HFF-Myc (cell line): ENCODE results near the gene SLC12A3.
"Not testable (repeated sequence)": the region's sequence is repeated elsewhere in the genome, so short reads cannot be mapped to it uniquely, and the experiment has no call there.

Experiments used
- DNase-seq: peaks from one replicate; pipeline ENCODE4 v3.0.0-alpha.2; 2011; ENCODE audit warnings: low read depth; ENCODE audit errors: extremely low read depth
- H3K4me3 ChIP-seq: replicated peaks from 2 replicates; pipeline ENCODE4 v1.5.1; 2011; ENCODE audit warnings: low read depth, mild to moderate bottlenecking, control low read depth, low read length
- TF ChIP-seq, protein P1 (sequence below): IDR thresholded peaks from 2 replicates; pipeline ENCODE4 v1.5.1; 2012; ENCODE audit warnings: mild to moderate bottlenecking, low read depth, low read length, control low read depth; ENCODE audit errors: missing control alignments

Gene SLC12A3

DNA sequence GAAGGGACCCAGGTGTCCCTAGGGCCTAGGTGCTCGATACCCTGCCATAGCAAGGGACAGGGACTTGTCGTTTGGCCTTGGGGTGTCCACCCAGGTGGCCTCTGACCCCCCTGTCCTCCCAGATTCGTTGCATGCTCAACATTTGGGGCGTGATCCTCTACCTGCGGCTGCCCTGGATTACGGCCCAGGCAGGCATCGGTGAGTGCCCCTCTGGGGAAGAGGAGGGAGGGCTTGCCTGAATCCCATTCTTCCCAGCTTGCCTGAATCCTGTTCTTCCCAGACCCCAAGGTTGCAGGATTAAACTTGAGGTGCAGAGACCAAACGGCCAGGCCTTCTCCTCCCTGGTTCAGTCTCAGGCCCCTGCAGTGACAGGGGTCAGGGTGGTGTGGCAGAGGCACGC, 3.2 kb downstream of the SLC12A3 start:
- no peak overlapping the region for H3K4me3 ChIP-seq
- TF ChIP-seq, protein P1, sequence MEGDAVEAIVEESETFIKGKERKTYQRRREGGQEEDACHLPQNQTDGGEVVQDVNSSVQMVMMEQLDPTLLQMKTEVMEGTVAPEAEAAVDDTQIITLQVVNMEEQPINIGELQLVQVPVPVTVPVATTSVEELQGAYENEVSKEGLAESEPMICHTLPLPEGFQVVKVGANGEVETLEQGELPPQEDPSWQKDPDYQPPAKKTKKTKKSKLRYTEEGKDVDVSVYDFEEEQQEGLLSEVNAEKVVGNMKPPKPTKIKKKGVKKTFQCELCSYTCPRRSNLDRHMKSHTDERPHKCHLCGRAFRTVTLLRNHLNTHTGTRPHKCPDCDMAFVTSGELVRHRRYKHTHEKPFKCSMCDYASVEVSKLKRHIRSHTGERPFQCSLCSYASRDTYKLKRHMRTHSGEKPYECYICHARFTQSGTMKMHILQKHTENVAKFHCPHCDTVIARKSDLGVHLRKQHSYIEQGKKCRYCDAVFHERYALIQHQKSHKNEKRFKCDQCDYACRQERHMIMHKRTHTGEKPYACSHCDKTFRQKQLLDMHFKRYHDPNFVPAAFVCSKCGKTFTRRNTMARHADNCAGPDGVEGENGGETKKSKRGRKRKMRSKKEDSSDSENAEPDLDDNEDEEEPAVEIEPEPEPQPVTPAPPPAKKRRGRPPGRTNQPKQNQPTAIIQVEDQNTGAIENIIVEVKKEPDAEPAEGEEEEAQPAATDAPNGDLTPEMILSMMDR: no peak
- no peak for DNase-seq

DNA sequence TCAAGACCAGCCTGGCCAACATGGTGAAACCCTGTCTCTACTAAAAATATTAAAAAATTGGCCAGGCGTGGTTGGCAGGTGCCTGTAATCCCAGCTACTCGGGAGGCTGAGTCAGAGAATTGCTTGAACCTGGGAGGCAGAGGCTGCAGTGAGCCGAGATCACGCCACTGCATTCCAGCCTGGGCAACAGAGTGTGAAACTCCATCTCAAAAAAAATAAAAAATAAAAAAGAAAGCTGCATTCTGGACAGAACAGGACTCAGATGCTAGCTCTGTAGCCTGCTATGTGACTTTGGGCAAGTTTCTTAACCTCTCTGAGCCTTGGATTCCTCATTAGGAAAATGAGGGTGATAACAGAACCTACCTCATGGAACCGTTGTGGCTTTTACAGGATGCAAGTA, 3.8 kb downstream of the SLC12A3 start:
- H3K4me3 ChIP-seq, DNase-seq: not testable (repeated sequence)

DNA sequence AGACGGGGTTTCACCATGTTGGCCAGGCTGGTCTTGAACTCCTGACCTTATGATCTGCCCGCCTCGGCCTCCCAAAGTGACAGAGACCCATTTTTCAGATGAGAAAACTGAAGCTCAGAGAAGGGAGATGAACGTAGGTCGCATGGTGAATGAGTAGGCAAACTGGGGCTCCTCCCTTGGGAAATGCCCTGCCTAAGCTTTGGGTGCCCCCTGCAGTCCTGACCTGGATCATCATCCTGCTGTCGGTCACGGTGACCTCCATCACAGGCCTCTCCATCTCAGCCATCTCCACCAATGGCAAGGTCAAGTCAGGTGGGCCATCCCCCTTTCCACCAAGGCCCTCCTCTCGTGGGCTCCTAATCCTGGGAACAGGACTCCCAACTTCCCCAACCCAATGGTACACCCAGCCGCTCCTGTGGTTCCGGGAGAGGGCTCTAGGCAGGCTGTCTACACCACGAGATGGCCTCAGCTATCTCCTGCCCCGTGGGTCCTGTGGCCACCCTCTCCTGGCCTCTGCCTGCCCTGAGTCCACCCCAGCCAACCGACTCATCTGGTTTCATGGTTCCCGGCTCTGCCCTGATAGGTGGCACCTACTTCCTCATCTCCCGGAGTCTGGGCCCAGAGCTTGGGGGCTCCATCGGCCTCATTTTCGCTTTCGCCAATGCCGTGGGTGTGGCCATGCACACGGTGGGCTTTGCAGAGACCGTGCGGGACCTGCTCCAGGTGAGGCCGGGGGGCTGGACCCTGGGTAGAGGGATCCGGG, 4.7 kb downstream of the SLC12A3 start:
- TF ChIP-seq, protein P1: peak; percentile 31
- DNase-seq: no peak
- H3K4me3 ChIP-seq: no peak overlapping the region

DNA sequence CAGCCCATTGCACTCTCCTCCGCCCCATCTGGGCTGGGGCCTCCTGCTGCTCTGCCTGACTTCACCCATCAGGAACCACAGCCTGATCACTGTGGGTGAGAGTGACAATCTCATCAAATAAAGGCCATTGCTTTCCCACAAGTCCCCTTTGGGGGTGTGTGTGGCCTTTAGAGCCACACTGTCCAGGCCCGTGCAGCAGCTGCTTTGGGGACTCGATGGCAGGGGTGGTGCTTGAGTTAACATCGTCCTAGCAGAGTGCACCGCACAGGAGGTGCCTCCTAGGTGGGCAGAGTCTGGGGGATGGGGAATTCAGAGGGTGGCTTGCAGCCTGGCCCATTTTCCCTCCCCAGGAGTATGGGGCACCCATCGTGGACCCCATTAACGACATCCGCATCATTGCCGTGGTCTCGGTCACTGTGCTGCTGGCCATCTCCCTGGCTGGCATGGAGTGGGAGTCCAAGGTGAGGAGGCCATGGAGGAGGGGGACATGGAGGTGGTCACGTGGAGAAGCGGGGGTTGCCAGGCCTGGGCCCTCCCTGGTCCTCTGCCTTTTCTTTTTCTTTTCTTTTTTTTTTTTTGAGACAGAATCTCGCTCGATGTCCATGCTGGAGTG, 5.4 kb downstream of the SLC12A3 start:
- no peak overlapping the region for H3K4me3 ChIP-seq
- TF ChIP-seq, protein P1: no peak
- no peak for DNase-seq

DNA sequence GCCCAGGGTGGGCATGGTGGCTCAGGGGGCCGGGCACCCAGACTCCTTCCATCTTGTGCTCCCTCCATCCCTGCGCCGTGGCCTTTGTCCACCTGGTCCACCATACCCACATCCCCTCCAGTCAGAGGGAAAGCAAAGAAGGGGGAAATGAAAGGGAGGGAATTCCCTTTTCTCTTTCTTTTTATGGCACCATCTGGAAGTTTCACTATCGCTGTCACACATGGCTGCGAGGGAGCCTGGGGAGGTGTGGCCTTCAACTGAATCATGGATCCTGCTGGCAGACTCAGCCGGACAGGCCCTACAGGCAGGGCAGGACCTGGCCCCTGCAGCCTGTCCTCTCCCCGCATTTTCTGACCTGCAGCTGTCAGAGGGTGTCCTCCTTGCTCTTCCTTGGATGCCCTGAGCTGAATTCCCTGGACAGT, 6.2 kb downstream of the SLC12A3 start:
- TF ChIP-seq, protein P1: no peak
- no peak overlapping the region for H3K4me3 ChIP-seq
- no peak for DNase-seq

DNA sequence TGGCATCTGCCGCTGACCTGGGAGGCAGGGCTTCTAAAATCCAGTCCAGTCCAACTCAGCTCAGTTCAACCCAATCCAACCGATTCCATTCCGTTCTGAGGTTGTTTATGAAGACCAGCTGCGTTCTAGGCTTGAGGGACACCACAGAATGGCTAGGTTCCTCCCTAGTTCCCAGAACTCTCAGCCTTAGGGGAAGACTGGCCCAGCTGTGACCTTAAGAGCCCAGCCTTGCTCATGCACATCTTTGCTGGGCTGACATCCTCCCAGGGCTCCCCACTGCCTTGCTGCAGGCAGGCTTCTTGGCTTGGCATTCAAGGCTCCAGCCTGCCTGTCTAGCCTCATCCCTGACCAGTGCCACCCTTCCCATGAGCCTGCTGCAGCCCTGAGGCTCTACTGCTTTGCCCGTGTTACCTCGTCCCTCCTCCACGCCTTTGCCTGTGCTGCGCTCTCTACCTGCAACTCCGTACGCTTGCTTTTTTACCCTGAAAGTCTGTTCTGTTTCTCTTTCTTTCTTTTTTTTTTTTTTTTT, 7.9 kb downstream of the SLC12A3 start:
- TF ChIP-seq, protein P1: no peak
- no peak for DNase-seq
- H3K4me3 ChIP-seq: no peak overlapping the region

DNA sequence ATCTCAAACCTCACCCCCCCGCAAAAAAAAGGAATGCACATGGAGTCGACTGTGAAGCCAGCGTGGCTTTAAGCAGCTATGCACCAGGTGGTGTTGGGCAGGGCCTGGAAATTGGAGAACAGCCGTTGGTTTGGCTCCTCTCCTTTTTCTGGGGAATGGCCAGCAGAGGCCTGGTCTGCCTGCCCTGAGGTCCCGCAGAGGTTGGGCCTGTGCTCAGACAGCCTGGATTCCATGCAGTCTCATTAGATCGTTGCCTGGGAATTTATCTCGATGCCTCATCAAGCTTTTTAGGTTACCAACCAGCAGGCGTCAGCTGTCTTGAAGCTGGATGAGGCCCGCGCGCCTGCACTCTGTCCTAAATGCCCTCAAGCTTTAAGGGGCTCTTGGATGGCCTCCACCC, 9.8 kb downstream of the SLC12A3 start:
- TF ChIP-seq, protein P1: no peak
- H3K4me3 ChIP-seq: no peak overlapping the region
- DNase-seq: no peak
